GM23338 (cell line): Measurements from ENCODE around the gene ATP5F1A.

ENCODE experiments used
- EZH2 ChIP-seq: fragments of 200-600 bp; sonication (generic); IDR thresholded peaks from one replicate; pipeline ENCODE4 v1.8.0; 2017; ENCODE audit warnings: antibody characterized with exemption, mild to moderate bottlenecking, low read depth; ENCODE audit not compliant: unreplicated experiment
- EZH2phosphoT487 ChIP-seq: fragments of 200-600 bp; sonication (generic); IDR thresholded peaks from one replicate; pipeline ENCODE4 v1.8.1; 2018; ENCODE audit warnings: antibody characterized with exemption; ENCODE audit not compliant: unreplicated experiment
- JUNB ChIP-seq: IDR thresholded peaks from one replicate; pipeline ENCODE4 v1.6.1; 2016; ENCODE audit warnings: antibody characterized with exemption; ENCODE audit not compliant: unreplicated experiment
- POLR2AphosphoS5 ChIP-seq: IDR thresholded peaks from 2 replicates; pipeline ENCODE4 v1.6.1; 2016; ENCODE audit warnings: antibody characterized with exemption, low read depth
- STAT1 ChIP-seq: IDR thresholded peaks from one replicate; pipeline ENCODE4 v1.6.1; 2016; ENCODE audit warnings: antibody characterized with exemption; ENCODE audit not compliant: unreplicated experiment
- ZNF114 ChIP-seq: fragments of 250-450 bp; sonication (Bioruptor Pico); IDR thresholded peaks from 2 replicates; pipeline ENCODE4 v1.5.0; 2020; ENCODE audit warnings: mild to moderate bottlenecking, moderate library complexity
- TF ChIP-seq, protein P1 (sequence below), 2 experiments: fragments of 200-600 bp in 1 of 2; sonication (generic) in 1 of 2; conservative IDR thresholded peaks; 2 replicates each; pipeline versions ENCODE4 v1.5.1 to v1.6.1; 2016 to 2017; ENCODE audit warnings: antibody characterized with exemption in 2 of 2, low read depth in 2 of 2, mild to moderate bottlenecking in 2 of 2, moderate library complexity in 1 of 2

DNA sequence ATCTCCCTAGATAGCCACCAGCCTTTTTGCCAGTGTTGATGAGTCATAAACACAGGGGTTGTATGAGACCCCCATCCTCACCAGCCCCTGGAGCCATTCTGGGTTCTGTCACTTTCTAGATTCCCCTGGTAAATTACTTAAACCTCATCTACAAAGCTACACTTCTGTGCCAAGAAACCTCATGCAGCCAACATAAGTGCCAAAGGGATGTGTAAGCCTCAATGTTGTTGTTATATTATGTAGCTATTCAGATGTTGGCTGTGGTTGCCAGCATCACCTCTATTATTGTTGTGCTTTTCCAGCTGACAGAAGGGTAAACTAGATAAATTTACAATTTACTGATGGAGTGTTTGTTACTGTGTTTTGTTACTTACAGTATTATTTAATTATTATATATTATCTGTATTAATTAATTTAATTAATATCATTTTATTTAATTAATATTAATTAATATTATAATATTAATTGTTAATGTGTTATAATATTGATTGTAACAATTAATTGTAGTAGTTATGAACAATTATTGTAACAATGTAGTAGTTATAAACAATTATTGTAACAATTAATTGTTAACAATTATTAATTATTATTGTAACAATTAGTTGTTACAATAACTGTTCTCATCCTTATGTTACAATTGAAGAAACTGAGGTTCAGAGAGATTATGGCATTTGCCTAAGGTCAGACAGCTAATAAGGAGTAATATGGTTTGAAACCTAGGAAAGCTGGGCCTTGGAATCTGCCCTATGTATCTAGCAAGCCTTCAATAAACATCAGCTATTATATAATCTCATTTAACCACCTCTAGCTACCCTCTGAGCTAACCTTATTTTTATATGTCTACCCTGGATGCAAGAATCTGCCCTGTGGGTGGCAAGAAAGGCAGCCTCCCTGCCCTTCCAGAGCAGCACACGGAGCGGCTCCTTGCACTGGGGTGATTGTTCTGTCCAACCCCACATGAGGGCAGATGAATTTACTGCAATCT, 62.1 kb downstream of the ATP5F1A start:
- TF ChIP-seq EZH2, result no peak
- no peak for TF ChIP-seq STAT1
- no peak for TF ChIP-seq ZNF114
- TF ChIP-seq, protein P1, sequence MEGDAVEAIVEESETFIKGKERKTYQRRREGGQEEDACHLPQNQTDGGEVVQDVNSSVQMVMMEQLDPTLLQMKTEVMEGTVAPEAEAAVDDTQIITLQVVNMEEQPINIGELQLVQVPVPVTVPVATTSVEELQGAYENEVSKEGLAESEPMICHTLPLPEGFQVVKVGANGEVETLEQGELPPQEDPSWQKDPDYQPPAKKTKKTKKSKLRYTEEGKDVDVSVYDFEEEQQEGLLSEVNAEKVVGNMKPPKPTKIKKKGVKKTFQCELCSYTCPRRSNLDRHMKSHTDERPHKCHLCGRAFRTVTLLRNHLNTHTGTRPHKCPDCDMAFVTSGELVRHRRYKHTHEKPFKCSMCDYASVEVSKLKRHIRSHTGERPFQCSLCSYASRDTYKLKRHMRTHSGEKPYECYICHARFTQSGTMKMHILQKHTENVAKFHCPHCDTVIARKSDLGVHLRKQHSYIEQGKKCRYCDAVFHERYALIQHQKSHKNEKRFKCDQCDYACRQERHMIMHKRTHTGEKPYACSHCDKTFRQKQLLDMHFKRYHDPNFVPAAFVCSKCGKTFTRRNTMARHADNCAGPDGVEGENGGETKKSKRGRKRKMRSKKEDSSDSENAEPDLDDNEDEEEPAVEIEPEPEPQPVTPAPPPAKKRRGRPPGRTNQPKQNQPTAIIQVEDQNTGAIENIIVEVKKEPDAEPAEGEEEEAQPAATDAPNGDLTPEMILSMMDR (conservative IDR thresholded peaks at IDR 0.05; ENCODE audit: low read depth in 2 of 2), result no peak
- TF ChIP-seq JUNB, result no peak
- no peak for TF ChIP-seq POLR2AphosphoS5
- TF ChIP-seq EZH2phosphoT487, result no peak
